ENCODE measurements around the gene ANKRD40CL.
"Not testable (repeated sequence)": the region's sequence is repeated elsewhere in the genome, so short reads cannot be mapped to it uniquely, and the experiment has no call there.

The ANKRD40CL gene

GRCh38 chr17:50807675-50808074 lies 40.4 kb upstream of the ANKRD40CL start:
- Histone ChIP-seq H3K27me3 (replicated peaks; ENCODE audit: control insufficient read depth, insufficient read depth, low read length) (no peaks in the 10 kb centered on the region), H3K4me3 (replicated peaks; ENCODE audit: low read depth, low read length) (no peak overlapping the region), H3K36me3 (ENCODE audit: control insufficient read depth, insufficient read depth, low read length) (no peaks in the 10 kb centered on the region)
- no peak for DNase-seq (ENCODE audit: extremely low read depth, insufficient read length)
- TF ChIP-seq CTCF (IDR thresholded peaks at IDR 0.05; ENCODE audit: insufficient read depth, low read length, poor library complexity, severe bottlenecking): no peak

GRCh38 chr17:50807009-50807408 lies 39.7 kb upstream of the ANKRD40CL start:
- H3K27me3 ChIP-seq (replicated peaks; ENCODE audit: control insufficient read depth, insufficient read depth, low read length): no peaks in the 10 kb centered on the region
- TF ChIP-seq CTCF (IDR thresholded peaks at IDR 0.05; ENCODE audit: insufficient read depth, low read length, poor library complexity, severe bottlenecking): no peak
- no peak for DNase-seq (ENCODE audit: extremely low read depth, insufficient read length)
- no peaks in the 10 kb centered on the region for H3K36me3 ChIP-seq (ENCODE audit: control insufficient read depth, insufficient read depth, low read length)
- H3K4me3 ChIP-seq (replicated peaks; ENCODE audit: low read depth, low read length): no peak overlapping the region

GRCh38 chr17:50806141-50806643 lies 38.9 kb upstream of the ANKRD40CL start:
- no peak for DNase-seq (ENCODE audit: extremely low read depth, insufficient read length)
- TF ChIP-seq CTCF (IDR thresholded peaks at IDR 0.05; ENCODE audit: insufficient read depth, low read length, poor library complexity, severe bottlenecking): no peak
- H3K36me3 ChIP-seq (ENCODE audit: control insufficient read depth, insufficient read depth, low read length): no peaks in the 10 kb centered on the region

GRCh38 chr17:50805486-50805885 lies 38.2 kb upstream of the ANKRD40CL start:
- Histone ChIP-seq H3K4me3 (replicated peaks; ENCODE audit: low read depth, low read length) (no peak overlapping the region), H3K36me3 (ENCODE audit: control insufficient read depth, insufficient read depth, low read length) (no peaks in the 10 kb centered on the region), H3K27me3 (replicated peaks; ENCODE audit: control insufficient read depth, insufficient read depth, low read length) (no peaks in the 10 kb centered on the region)
- no peak for DNase-seq (ENCODE audit: extremely low read depth, insufficient read length)
- TF ChIP-seq CTCF (IDR thresholded peaks at IDR 0.05; ENCODE audit: insufficient read depth, low read length, poor library complexity, severe bottlenecking): no peak

More at GRCh38 chr17:50806141-50806643, 38.9 kb upstream of the ANKRD40CL start:
- H3K27me3 ChIP-seq (replicated peaks; ENCODE audit: control insufficient read depth, insufficient read depth, low read length): no peaks in the 10 kb centered on the region
- H3K4me3 ChIP-seq (replicated peaks; ENCODE audit: low read depth, low read length): no peak overlapping the region

- not testable (repeated sequence) for DNase-seq (ENCODE audit: extremely low read depth, insufficient read length); H3K27me3 ChIP-seq (replicated peaks; ENCODE audit: control insufficient read depth, insufficient read depth, low read length); H3K4me3 ChIP-seq (replicated peaks; ENCODE audit: low read depth, low read length); H3K36me3 ChIP-seq (ENCODE audit: control insufficient read depth, insufficient read depth, low read length)
Measured at GRCh38 chr17:50804749-50805475, 37.6 kb upstream of the ANKRD40CL start.

GRCh38 chr17:50803676-50804075 lies 36.4 kb upstream of the ANKRD40CL start:
- Histone ChIP-seq H3K27me3 (replicated peaks; ENCODE audit: control insufficient read depth, insufficient read depth, low read length) (no peaks in the 10 kb centered on the region), H3K4me3 (replicated peaks; ENCODE audit: low read depth, low read length) (no peak overlapping the region), H3K36me3 (ENCODE audit: control insufficient read depth, insufficient read depth, low read length) (no peaks in the 10 kb centered on the region)
- TF ChIP-seq CTCF (IDR thresholded peaks at IDR 0.05; ENCODE audit: insufficient read depth, low read length, poor library complexity, severe bottlenecking): no peak
- no peak for DNase-seq (ENCODE audit: extremely low read depth, insufficient read length)

Measured in GM06990 (cell line).